HepG2 (cell line): ENCODE results near the gene SYNE1. TPM values are rescaled to one million over a fixed set of nuclear protein-coding genes. Genes with fewer than 3 reads are reported as not detected.

Experiments
- ARID3A ChIP-seq: IDR thresholded peaks from 2 replicates; pipeline ENCODE4 v1.6.1; 2012; ENCODE audit warnings: low read depth, low read length, improper control_type of control experiment
- CC2D1A ChIP-seq: sonication (generic); formaldehyde crosslinking; IDR thresholded peaks from 2 replicates; pipeline ENCODE4 v1.8.1; 2023; ENCODE audit warnings: mild to moderate bottlenecking, missing genetic modification reagents
- CENPX ChIP-seq: sonication (generic); formaldehyde crosslinking; IDR thresholded peaks from 2 replicates; pipeline ENCODE4 v1.9.0; 2021; ENCODE audit warnings: mild to moderate bottlenecking, missing genetic modification reagents, moderate library complexity
- CREM ChIP-seq, 2 experiments: sonication (generic) in 1 of 2; formaldehyde crosslinking in 1 of 2; IDR thresholded peaks; 2 replicates each; pipeline versions ENCODE4 v1.4.0 to v1.6.1; 2016 to 2020; ENCODE audit warnings: antibody characterized with exemption in 1 of 2, mild to moderate bottlenecking in 1 of 2, missing genetic modification reagents in 1 of 2
- FOXA1 ChIP-seq, 2 experiments: fragments of 450-650 bp in 1 of 2; sonication (generic) in 1 of 2; formaldehyde crosslinking in 1 of 2; IDR thresholded peaks; 2 replicates each; pipeline versions ENCODE4 v1.4.0 to v1.6.1; 2016 to 2020; ENCODE audit warnings: missing genetic modification reagents in 1 of 2
- GFI1 ChIP-seq: sonication (generic); formaldehyde crosslinking; IDR thresholded peaks from 2 replicates; pipeline ENCODE4 v1.5.0; 2020; ENCODE audit warnings: missing genetic modification reagents, mild to moderate bottlenecking, borderline replicate concordance
- HMGXB4 ChIP-seq, 2 experiments: sonication (generic) in 1 of 2; formaldehyde crosslinking in 1 of 2; IDR thresholded peaks; 2 replicates each; pipeline versions ENCODE4 v1.4.0 to v1.6.1; 2018 to 2020; ENCODE audit warnings: missing genetic modification reagents in 2 of 2, borderline replicate concordance in 1 of 2, low read depth in 1 of 2, mild to moderate bottlenecking in 1 of 2, missing biosample characterization in 1 of 2
- JUND ChIP-seq: sonication (generic); formaldehyde crosslinking; IDR thresholded peaks from 2 replicates; pipeline ENCODE4 v1.8.0; 2022; ENCODE audit warnings: mild to moderate bottlenecking, missing genetic modification reagents
- MED1 ChIP-seq: sonication (generic); formaldehyde crosslinking; IDR thresholded peaks from 2 replicates; pipeline ENCODE4 v1.4.0; 2020; ENCODE audit warnings: missing genetic modification reagents
- MIER3 ChIP-seq: IDR thresholded peaks from 2 replicates; pipeline ENCODE4 v1.6.1; 2016; ENCODE audit warnings: missing compliant biosample characterization, borderline replicate concordance
- NCOA1 ChIP-seq: sonication (generic); formaldehyde crosslinking; IDR thresholded peaks from 2 replicates; pipeline ENCODE4 v1.9.0; 2021; ENCODE audit warnings: missing genetic modification reagents
- NFE2L2 ChIP-seq: fragments of 150-350 bp; IDR thresholded peaks from 2 replicates; pipeline ENCODE4 v1.6.1; 2014; ENCODE audit warnings: low read length
- PBX3 ChIP-seq: sonication (generic); formaldehyde crosslinking; IDR thresholded peaks from 2 replicates; pipeline ENCODE4 v1.8.1; 2023; ENCODE audit warnings: missing genetic modification reagents, inconsistent platforms, borderline replicate concordance
- RERE ChIP-seq: IDR thresholded peaks from 2 replicates; pipeline ENCODE4 v1.6.1; 2016; ENCODE audit warnings: low read depth, missing genetic modification reagents, missing compliant biosample characterization
- RFXANK ChIP-seq: IDR thresholded peaks from 2 replicates; pipeline ENCODE4 v1.6.1; 2016
- RXRB ChIP-seq: IDR thresholded peaks from 2 replicates; pipeline ENCODE4 v1.6.1; 2016; ENCODE audit warnings: borderline replicate concordance, missing genetic modification reagents, missing compliant biosample characterization
- TAF15 ChIP-seq: fragments of 200-400 bp; formaldehyde crosslinking; IDR thresholded peaks from one replicate; pipeline ENCODE4 v1.6.1; 2018; ENCODE audit warnings: mild to moderate bottlenecking, low read depth, low read length; ENCODE audit not compliant: poor library complexity, severe bottlenecking
- THAP11 ChIP-seq: IDR thresholded peaks from 2 replicates; pipeline ENCODE4 v1.6.1; 2016; ENCODE audit warnings: missing biosample characterization, missing genetic modification reagents
- ZNF703 ChIP-seq: sonication (generic); formaldehyde crosslinking; IDR thresholded peaks from 2 replicates; pipeline ENCODE4 v1.5.1; 2020; ENCODE audit warnings: missing genetic modification reagents, mild to moderate bottlenecking, moderate library complexity, borderline replicate concordance
- polyA plus RNA-seq, 8 experiments: library from polyadenylated mRNA; depleted of rRNA in 3 of 8; stranded (reverse) in 7 of 8; unstranded in 1 of 8; fragments of >200 nt; fragmentation: Illumina TruSeq in 4 of 8; extraction: Trizol in 4 of 8; gene quantifications; 2 replicates each; pipeline versions ENCODE4 v1.2.1 to v1.2.3, GENCODE V29; 2011 to 2016; ENCODE audit warnings: low read depth in 4 of 8, missing spikeins in 1 of 8, mixed read lengths in 1 of 8; ENCODE audit not compliant: insufficient read depth in 1 of 8
- total RNA-seq, 5 experiments: library from RNA; depleted of rRNA; stranded (reverse); fragments of >200 nt; fragmentation: Illumina TruSeq; extraction: Trizol; gene quantifications; 2 replicates each; pipeline ENCODE4 v1.2.3, GENCODE V29; 2016; ENCODE audit warnings: low read depth in 1 of 5

Gene SYNE1
- total and polyA plus RNA-seq, 2 of the 13 experiments (the other 11 are each of a cell fraction or from before 2014, with no cell fraction given), result 5.5 to 15.9 TPM

- TF ChIP-seq HMGXB4 (CRISPR knock-in tag; IDR thresholded peaks at IDR 0.05; ENCODE audit: borderline replicate concordance in 1 of 2, low read depth in 1 of 2) (peak in 1 of 2 experiments; percentile 20; a peak in 1 of 4 replicates), CC2D1A (CRISPR knock-in tag) (no peak), ZNF703 (CRISPR knock-in tag) (0 out of 2 replicates have a peak, but pooled peaks have one; percentile 43), CENPX (no peak), MED1 (CRISPR knock-in tag) (peak; percentile 88), NCOA1 (no peak), PBX3 (CRISPR knock-in tag) (no peak), NFE2L2 (0 out of 2 replicates have a peak, but pooled peaks have one; percentile 14), THAP11 (CRISPR knock-in tag) (peak; percentile 67), TAF15 (no peak), CREM (IDR thresholded peaks at IDR 0.05) (peak; percentile 80), CREM (CRISPR knock-in tag; IDR thresholded peaks at IDR 0.05) (no peak), RXRB (CRISPR knock-in tag) (peak; percentile 87), RERE (peak; percentile 93), ARID3A (peak; percentile 98), FOXA1 (IDR thresholded peaks at IDR 0.05) (peak; percentile 96), FOXA1 (CRISPR knock-in tag; IDR thresholded peaks at IDR 0.05) (peak; percentile 90), RFXANK (CRISPR knock-in tag) (no peak), MIER3 (CRISPR knock-in tag) (peak; percentile 89), GFI1 (CRISPR knock-in tag) (peak; percentile 75), JUND (CRISPR knock-in tag) (peak; percentile 89)
Observed at GRCh38 chr6:152135755-152136448, 501.3 kb downstream of the SYNE1 start (continued).
